H9 (cell line): Measurements from ENCODE around the gene NT5C1B. TPM values are rescaled to one million over a fixed set of nuclear protein-coding genes. Genes with fewer than 3 reads are reported as not detected.

ENCODE experiments used
- DNase-seq: peaks from one replicate; pipeline ENCODE4 v3.0.0-alpha.2; 2017
- H2AFZ ChIP-seq: one replicate; pipeline ENCODE4 v1.6.1; 2013; ENCODE audit warnings: mild to moderate bottlenecking, low read length, control low read depth, moderate library complexity
- H2AK5ac ChIP-seq: 2 replicates; pipeline ENCODE4 v1.6.1; 2013; ENCODE audit warnings: low read length, control low read depth, mixed read lengths; ENCODE audit not compliant: insufficient read length
- H2BK120ac ChIP-seq: one replicate; pipeline ENCODE4 v1.6.1; 2013; ENCODE audit warnings: low read depth, mild to moderate bottlenecking, low read length, control low read depth, inconsistent platforms; ENCODE audit not compliant: poor library complexity, severe bottlenecking
- H2BK12ac ChIP-seq: 2 replicates; pipeline ENCODE4 v1.6.1; 2013; ENCODE audit warnings: low read length, control low read depth, mixed read lengths, low read depth; ENCODE audit not compliant: insufficient read length
- H2BK15ac ChIP-seq: 2 replicates; pipeline ENCODE4 v1.6.1; 2013; ENCODE audit warnings: low read depth, low read length, control low read depth
- H2BK20ac ChIP-seq: one replicate; pipeline ENCODE4 v1.6.1; 2013; ENCODE audit warnings: low read depth, mild to moderate bottlenecking, low read length, control low read depth, inconsistent platforms; ENCODE audit not compliant: poor library complexity, severe bottlenecking
- H2BK5ac ChIP-seq: 2 replicates; pipeline ENCODE4 v1.6.1; 2013; ENCODE audit warnings: low read length, control low read depth, mixed read lengths; ENCODE audit not compliant: insufficient read length
- H3K14ac ChIP-seq: 2 replicates; pipeline ENCODE4 v1.6.1; 2013; ENCODE audit warnings: low read length, control low read depth; ENCODE audit not compliant: insufficient read depth
- H3K18ac ChIP-seq: 2 replicates; pipeline ENCODE4 v1.6.1; 2013; ENCODE audit warnings: low read depth, mild to moderate bottlenecking, mixed read lengths, low read length, control low read depth; ENCODE audit not compliant: insufficient read length
- H3K23ac ChIP-seq: 2 replicates; pipeline ENCODE4 v1.6.1; 2013; ENCODE audit warnings: low read length, control low read depth, mixed read lengths, low read depth; ENCODE audit not compliant: insufficient read length
- H3K23me2 ChIP-seq: 2 replicates; pipeline ENCODE4 v1.6.1; 2013; ENCODE audit warnings: low read depth, mild to moderate bottlenecking, mixed read lengths, low read length, control low read depth; ENCODE audit not compliant: insufficient read length, poor library complexity, severe bottlenecking
- H3K27ac ChIP-seq: 2 replicates; pipeline ENCODE4 v1.5.1; 2013; ENCODE audit warnings: low read length, control low read depth, mixed read lengths, low read depth; ENCODE audit not compliant: insufficient read length
- H3K27me3 ChIP-seq: 2 replicates; pipeline ENCODE4 v1.6.1; 2013; ENCODE audit warnings: low read length, control low read depth, inconsistent platforms; ENCODE audit not compliant: insufficient read depth
- H3K4ac ChIP-seq: 2 replicates; pipeline ENCODE4 v1.6.1; 2013; ENCODE audit warnings: low read depth, mild to moderate bottlenecking, control low read depth, inconsistent platforms, low read length, moderate library complexity
- H3K4me1 ChIP-seq: 2 replicates; pipeline ENCODE4 v1.6.1; 2013; ENCODE audit warnings: low read length, control low read depth, inconsistent platforms; ENCODE audit not compliant: insufficient read depth
- H3K4me2 ChIP-seq: 2 replicates; pipeline ENCODE4 v1.6.1; 2013; ENCODE audit warnings: low read length, control low read depth, mixed read lengths; ENCODE audit not compliant: insufficient read length, insufficient read depth
- H3K56ac ChIP-seq: 2 replicates; pipeline ENCODE4 v1.6.1; 2013; ENCODE audit warnings: low read depth, mild to moderate bottlenecking, mixed read lengths, low read length, control low read depth; ENCODE audit not compliant: insufficient read length
- H3K79me1 ChIP-seq: 2 replicates; pipeline ENCODE4 v1.6.1; 2013; ENCODE audit warnings: low read depth, mild to moderate bottlenecking, moderate library complexity, low read length, control low read depth, inconsistent platforms; ENCODE audit not compliant: insufficient read depth, poor library complexity, severe bottlenecking
- H3K79me2 ChIP-seq: 2 replicates; pipeline ENCODE4 v1.6.1; 2013; ENCODE audit warnings: low read length, control low read depth, inconsistent platforms; ENCODE audit not compliant: insufficient read depth
- H3K9ac ChIP-seq: 2 replicates; pipeline ENCODE4 v1.6.1; 2013; ENCODE audit warnings: low read length, control low read depth, mixed read lengths; ENCODE audit not compliant: insufficient read length; ENCODE audit errors: extremely low read depth
- H3K9me3 ChIP-seq: one replicate; pipeline ENCODE4 v1.6.1; 2013; ENCODE audit warnings: low read depth, low read length, inconsistent platforms; ENCODE audit not compliant: control insufficient read depth
- H3T11ph ChIP-seq: one replicate; pipeline ENCODE4 v1.6.1; 2013; ENCODE audit warnings: mild to moderate bottlenecking, low read length, control low read depth, inconsistent platforms
- H4K20me1 ChIP-seq: one replicate; pipeline ENCODE4 v1.6.1; 2013; ENCODE audit not compliant: control insufficient read depth, insufficient read length, insufficient read depth
- H4K5ac ChIP-seq: 2 replicates; pipeline ENCODE4 v1.6.1; 2013; ENCODE audit warnings: low read depth, mild to moderate bottlenecking, mixed read lengths, low read length, control low read depth; ENCODE audit not compliant: insufficient read length
- H4K8ac ChIP-seq: replicated peaks from 2 replicates; pipeline ENCODE4 v1.6.1; 2013; ENCODE audit warnings: low read length, control low read depth, mixed read lengths, low read depth; ENCODE audit not compliant: insufficient read length
- H4K91ac ChIP-seq: 2 replicates; pipeline ENCODE4 v1.6.1; 2013; ENCODE audit warnings: low read depth, mild to moderate bottlenecking, moderate library complexity, mixed read lengths, low read length, control low read depth; ENCODE audit not compliant: insufficient read length
- H3K27ac Mint-ChIP-seq, 3 experiments: 2 replicates in 2 of 3; 3 replicates in 1 of 3; pipeline ENCODE4 v1.8.0; 2020 to 2021; ENCODE audit warnings: mixed read lengths in 3 of 3, mild to moderate bottlenecking in 1 of 3, moderate library complexity in 1 of 3
- H3K27me3 Mint-ChIP-seq: 2 replicates; pipeline ENCODE4 v1.8.0; 2021; ENCODE audit warnings: low read depth, mild to moderate bottlenecking, moderate library complexity, mixed read lengths
- H3K36me3 Mint-ChIP-seq, 3 experiments: 2 replicates in 2 of 3; 3 replicates in 1 of 3; pipeline ENCODE4 v1.8.0; 2020 to 2021; ENCODE audit warnings: low read depth in 3 of 3, mixed read lengths in 3 of 3; ENCODE audit not compliant: insufficient read depth in 1 of 3
- H3K4me1 Mint-ChIP-seq, 2 experiments: 2 replicates each; pipeline ENCODE4 v1.8.0; 2020; ENCODE audit warnings: mixed read lengths in 2 of 2
- H3K4me3 Mint-ChIP-seq, 2 experiments: 2 replicates in 1 of 2; 3 replicates in 1 of 2; pipeline ENCODE4 v1.8.0; 2020 to 2021; ENCODE audit warnings: mild to moderate bottlenecking in 2 of 2, mixed read lengths in 2 of 2, moderate library complexity in 1 of 2
- H3K9me3 Mint-ChIP-seq, 2 experiments: 2 replicates in 1 of 2; 3 replicates in 1 of 2; pipeline ENCODE4 v1.8.0; 2020; ENCODE audit warnings: mild to moderate bottlenecking in 2 of 2, mixed read lengths in 2 of 2, moderate library complexity in 1 of 2
- CTCF ChIP-seq: fragments of 200-600 bp; sonication (generic); conservative IDR thresholded peaks from 3 replicates; pipeline ENCODE4 v1.8.0; 2021; ENCODE audit warnings: antibody characterized with exemption, mild to moderate bottlenecking
- WGBS: extraction: QIAGEN DNeasy Blood & Tissue Kit; methylation state at CpG from one replicate; pipeline ENCODE4 v1.1.7; 2013; ENCODE audit warnings: missing lambda C conversion rate, low lambda C conversion rate, mixed read lengths; ENCODE audit not compliant: insufficient read length; ENCODE audit errors: extremely low coverage; 5-methylcytosine and 5-hydroxymethylcytosine counted together
- total RNA-seq: library from RNA; stranded (reverse); gene quantifications from 2 replicates; pipeline ENCODE4 v1.2.1, GENCODE V29; 2021

NT5C1B gene
- total RNA-seq, 1 experiment from 2014 or later: not detected

DNA sequence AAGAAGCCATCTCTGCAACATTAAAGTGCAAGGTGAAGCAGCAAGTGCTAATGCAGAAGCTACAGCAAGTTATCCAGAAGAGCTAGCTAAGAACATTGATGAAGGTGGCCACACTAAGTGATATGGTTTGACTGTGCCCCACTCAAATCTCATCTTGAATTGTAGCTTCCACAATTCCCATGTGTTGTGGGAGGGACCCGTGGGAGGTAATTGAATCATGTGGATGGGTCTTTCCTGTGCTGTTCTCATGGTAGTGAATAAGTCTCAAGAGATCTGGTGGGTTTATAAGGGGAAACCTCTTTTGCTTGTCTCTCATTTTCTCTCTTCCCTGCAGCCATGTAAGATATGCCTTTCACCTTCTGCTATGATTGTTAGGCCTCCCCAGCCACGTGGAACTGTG is 40.3 kb downstream of the NT5C1B start:
- Histone ChIP-seq H2AK5ac (no peak overlapping the region), H3K27me3 (no peaks in the 10 kb centered on the region), H4K91ac (no peak overlapping the region), H4K8ac (no peak overlapping the region), H2BK5ac (no peak overlapping the region), H3K27ac (no peak overlapping the region), H2AFZ (no peak overlapping the region), H2BK15ac (no peak overlapping the region), H4K5ac (no peak overlapping the region), H3K79me1 (no peaks in the 10 kb centered on the region), H3K4ac (no peak overlapping the region), H3K56ac (no peak overlapping the region), H3T11ph (no peak overlapping the region), H4K20me1 (no peaks in the 10 kb centered on the region), H3K4me2 (no peak overlapping the region), H2BK12ac (no peak overlapping the region), H3K4me1 (peaks cover 3% of the 10 kb centered on the region; the same call in 1 of the 2 replicates), H3K23ac (no peak overlapping the region), H3K14ac (no peak overlapping the region), H3K9ac (no peak overlapping the region), H3K9me3 (no peaks in the 10 kb centered on the region), H3K18ac (no peak overlapping the region), H3K23me2 (no peaks in the 10 kb centered on the region), H2BK120ac (no peak overlapping the region), H2BK20ac (no peak overlapping the region), H3K79me2 (no peaks in the 10 kb centered on the region)
- DNase-seq: no peak
- no peak overlapping the region for H3K27ac Mint-ChIP-seq
- no CpG with 5 or more reads among the region's 2 CpGs for WGBS
- peaks cover 0 to 2% (median 0%) of the 10 kb centered on the region in 3 experiments; a peak in 1 of 7 replicates for H3K36me3 Mint-ChIP-seq
- no peak for TF ChIP-seq CTCF
- H3K27me3 Mint-ChIP-seq: no peaks in the 10 kb centered on the region
- no peaks in the 10 kb centered on the region for H3K9me3 Mint-ChIP-seq
- H3K4me3 Mint-ChIP-seq: no peak overlapping the region
- peaks cover 12 to 16% of the 10 kb centered on the region in 2 experiments for H3K4me1 Mint-ChIP-seq
